DMS153 treated with DMSO at 0.1 percent for 48 hours (cell line): Measurements from ENCODE around the gene GAPDH.

Source experiments
- DNase-seq: peaks from one replicate; lab custom pipeline; 2025; ENCODE audit not compliant: unreplicated experiment; lab: John Stamatoyannopoulos, UW

The GAPDH gene

GRCh38 chr12:6528539-6529235 lies 5.6 kb upstream of the GAPDH start:
- DNase-seq, result no peak

GRCh38 chr12:6529291-6529737 lies 5.0 kb upstream of the GAPDH start:
- no peak for DNase-seq

GRCh38 chr12:6530576-6531260 lies 3.6 kb upstream of the GAPDH start:
- DNase-seq, result no peak

- DNase-seq, result peak; percentile 15
Observed at GRCh38 chr12:6532051-6532926, 2.0 kb upstream of the GAPDH start.

GRCh38 chr12:6532927-6533652 lies 1.2 kb upstream of the GAPDH start:
- DNase-seq, result peak; percentile 43

GRCh38 chr12:6533653-6533922 lies 729 bp upstream of the GAPDH start:
- DNase-seq, result no peak

- DNase-seq, result no peak
Observed at GRCh38 chr12:6534695-6534944, 303 bp downstream of the GAPDH start.

GRCh38 chr12:6534945-6535696 lies 804 bp downstream of the GAPDH start:
- DNase-seq, result peak; percentile 47

GRCh38 chr12:6535697-6535946 lies 1.3 kb downstream of the GAPDH start:
- no peak for DNase-seq

- DNase-seq, result no peak
Observed at GRCh38 chr12:6535960-6536847, 1.9 kb downstream of the GAPDH start.

GRCh38 chr12:6536894-6537579 lies 2.7 kb downstream of the GAPDH start:
- DNase-seq, result no peak

- peak; percentile 61 for DNase-seq
Observed at GRCh38 chr12:6537580-6538419, 3.5 kb downstream of the GAPDH start.

GRCh38 chr12:6538420-6539313 lies 4.3 kb downstream of the GAPDH start:
- no peak for DNase-seq

GRCh38 chr12:6539314-6539682 lies 5.0 kb downstream of the GAPDH start:
- DNase-seq, result no peak

GRCh38 chr12:6539707-6540134 lies 5.4 kb downstream of the GAPDH start:
- no peak for DNase-seq

- DNase-seq, result peak; percentile 84
Observed at GRCh38 chr12:6540181-6540877, 6.0 kb downstream of the GAPDH start.
